ENCODE results near the gene ADPRHL1.
"Not testable (repeated sequence)": the region's sequence is repeated elsewhere in the genome, so short reads cannot be mapped to it uniquely, and the experiment has no call there.

The ADPRHL1 gene

GRCh38 chr13:113393226-113393562, 60.1 kb downstream of the ADPRHL1 start:
- TF ChIP-seq CTCF (IDR thresholded peaks at IDR 0.05; ENCODE audit: unreplicated experiment in 3 of 3): no peak
- H3K4me3 Mint-ChIP-seq: peak overlapping the region; percentile 87 to 97 (median 92)
- peaks cover 16% of the 10 kb centered on the region for H3K9me3 Mint-ChIP-seq
- H3K27me3 Mint-ChIP-seq (ENCODE audit: low read depth): peaks cover 4% of the 10 kb centered on the region
- H3K27ac Mint-ChIP-seq: peak overlapping the region; percentile 3 to 71 (median 19)
- H3K36me3 Mint-ChIP-seq (ENCODE audit: low read depth): no peaks in the 10 kb centered on the region
- peaks cover 9% of the 10 kb centered on the region for H3K4me1 Mint-ChIP-seq

GRCh38 chr13:113390874-113391497, 62.3 kb downstream of the ADPRHL1 start:
- Mint-ChIP-seq H3K36me3 (ENCODE audit: low read depth) (peaks cover 5% of the 10 kb centered on the region), H3K27me3 (ENCODE audit: low read depth) (no peaks in the 10 kb centered on the region), H3K27ac (no peak overlapping the region), H3K4me1 (peaks cover 5% of the 10 kb centered on the region), H3K4me3 (peak overlapping the region in 1 of 3 experiments; percentile 65), H3K9me3 (peaks cover 32% of the 10 kb centered on the region)
- TF ChIP-seq CTCF (IDR thresholded peaks at IDR 0.05; ENCODE audit: unreplicated experiment in 3 of 3): no peak

GRCh38 chr13:113389586-113389985, 63.7 kb downstream of the ADPRHL1 start:
- not testable (repeated sequence) for H3K4me3 Mint-ChIP-seq; H3K27me3 Mint-ChIP-seq (ENCODE audit: low read depth); H3K4me1 Mint-ChIP-seq; H3K27ac Mint-ChIP-seq
- H3K36me3 Mint-ChIP-seq (ENCODE audit: low read depth): peaks cover 12% of the 10 kb centered on the region
- H3K9me3 Mint-ChIP-seq: peaks cover 44% of the 10 kb centered on the region

GRCh38 chr13:113387396-113387795, 65.9 kb downstream of the ADPRHL1 start:
- peaks cover 64% of the 10 kb centered on the region for H3K9me3 Mint-ChIP-seq
- H3K4me3 Mint-ChIP-seq: no peak overlapping the region
- TF ChIP-seq CTCF (IDR thresholded peaks at IDR 0.05; ENCODE audit: unreplicated experiment in 3 of 3): no peak
- no peak overlapping the region for H3K27ac Mint-ChIP-seq
- H3K4me1 Mint-ChIP-seq: no peaks in the 10 kb centered on the region
- H3K27me3 Mint-ChIP-seq (ENCODE audit: low read depth): peaks cover 4% of the 10 kb centered on the region
- peaks cover 18% of the 10 kb centered on the region for H3K36me3 Mint-ChIP-seq (ENCODE audit: low read depth)

- H3K4me3 Mint-ChIP-seq: no peak overlapping the region
- no peaks in the 10 kb centered on the region for H3K4me1 Mint-ChIP-seq
- peaks cover 10% of the 10 kb centered on the region for H3K27me3 Mint-ChIP-seq (ENCODE audit: low read depth)
- H3K27ac Mint-ChIP-seq: no peak overlapping the region
- TF ChIP-seq CTCF (IDR thresholded peaks at IDR 0.05; ENCODE audit: unreplicated experiment in 3 of 3): no peak
- H3K36me3 Mint-ChIP-seq (ENCODE audit: low read depth): peaks cover 19% of the 10 kb centered on the region
- peaks cover 62% of the 10 kb centered on the region for H3K9me3 Mint-ChIP-seq
Observed at GRCh38 chr13:113383089-113383488, 70.2 kb downstream of the ADPRHL1 start.

- peaks cover 13% of the 10 kb centered on the region for H3K27me3 Mint-ChIP-seq (ENCODE audit: low read depth)
Observed at GRCh38 chr13:113382542-113382941, 70.7 kb downstream of the ADPRHL1 start.

GRCh38 chr13:113378825-113379224, 74.5 kb downstream of the ADPRHL1 start:
- no peak for TF ChIP-seq CTCF (IDR thresholded peaks at IDR 0.05; ENCODE audit: unreplicated experiment in 3 of 3)
- Mint-ChIP-seq H3K27ac (no peak overlapping the region), H3K4me1 (no peaks in the 10 kb centered on the region), H3K4me3 (no peak overlapping the region), H3K36me3 (ENCODE audit: low read depth) (peaks cover 7% of the 10 kb centered on the region), H3K9me3 (peaks cover 28% of the 10 kb centered on the region), H3K27me3 (ENCODE audit: low read depth) (peaks cover 31% of the 10 kb centered on the region)

More at GRCh38 chr13:113382542-113382941, 70.7 kb downstream of the ADPRHL1 start:
- peaks cover 19% of the 10 kb centered on the region for H3K36me3 Mint-ChIP-seq (ENCODE audit: low read depth)
- H3K9me3 Mint-ChIP-seq: peaks cover 61% of the 10 kb centered on the region
- not testable (repeated sequence) for H3K27ac Mint-ChIP-seq, H3K4me1 Mint-ChIP-seq, H3K4me3 Mint-ChIP-seq
